ENCODE results near the gene ITPR1. TPM values are rescaled to one million over a fixed set of nuclear protein-coding genes. Genes with fewer than 3 reads are reported as not detected.

The ITPR1 gene
- polyA plus RNA-seq, 1 experiment: 1.4 TPM

GRCh38 chr3:4864503-4864902 is 371.4 kb downstream of the ITPR1 start:
- DNase-seq (ENCODE audit: low read depth): no peak
- no peak for TF ChIP-seq CTCF (IDR thresholded peaks at IDR 0.05; ENCODE audit: insufficient read depth, low read depth, low read length)
- ChIA-PET POLR2A (no interaction called here), CTCF (no interaction called here)
- H3K4me3 ChIP-seq (ENCODE audit: low read depth, low read length): no peak overlapping the region
- no peaks in the 10 kb centered on the region for H3K27me3 ChIP-seq (ENCODE audit: control insufficient read depth, insufficient read depth, low read length)
- no peaks in the 10 kb centered on the region for H3K36me3 ChIP-seq (ENCODE audit: control insufficient read depth, insufficient read depth, low read length)

DNA sequence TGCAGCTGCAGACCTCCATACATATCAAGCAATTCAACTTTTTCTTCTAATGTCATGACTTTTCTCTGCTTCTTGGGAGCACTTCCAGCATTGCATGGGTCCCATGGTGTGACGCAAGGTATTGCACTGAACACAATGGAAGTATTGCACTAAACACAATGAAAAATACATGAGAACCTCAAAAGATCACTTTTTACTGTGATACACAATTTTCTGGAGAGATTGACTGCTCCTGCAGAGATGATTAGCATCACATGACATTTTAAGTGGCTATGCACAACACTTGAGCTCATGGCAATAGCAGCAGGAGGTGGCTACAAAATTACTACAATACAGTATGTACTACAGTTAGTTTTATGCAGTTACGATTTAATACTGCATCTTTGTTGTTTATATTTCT is 372.6 kb downstream of the ITPR1 start:
- no peaks in the 10 kb centered on the region for H3K36me3 ChIP-seq (ENCODE audit: control insufficient read depth, insufficient read depth, low read length)
- POLR2A ChIA-PET: no interaction called here
- no peak for DNase-seq (ENCODE audit: low read depth)
- TF ChIP-seq CTCF (IDR thresholded peaks at IDR 0.05; ENCODE audit: insufficient read depth, low read depth, low read length): no peak
- CTCF ChIA-PET: no interaction called here
- H3K27me3 ChIP-seq (ENCODE audit: control insufficient read depth, insufficient read depth, low read length): no peaks in the 10 kb centered on the region
- no peak overlapping the region for H3K4me3 ChIP-seq (ENCODE audit: low read depth, low read length)

- H3K36me3 ChIP-seq (ENCODE audit: control insufficient read depth, insufficient read depth, low read length): no peaks in the 10 kb centered on the region
- no peak for TF ChIP-seq CTCF (IDR thresholded peaks at IDR 0.05; ENCODE audit: insufficient read depth, low read depth, low read length)
- POLR2A ChIA-PET: no interaction called here
- peak; percentile 34 for DNase-seq (ENCODE audit: low read depth)
- CTCF ChIA-PET: interaction anchor here (0.9 kb wide), 2 partner anchors 13 to 34 kb away, joined by 3 read pairs; no protein-coding TSS in a partner anchor
- no peak overlapping the region for H3K4me3 ChIP-seq (ENCODE audit: low read depth, low read length)
- H3K27me3 ChIP-seq (ENCODE audit: control insufficient read depth, insufficient read depth, low read length): no peaks in the 10 kb centered on the region
These were observed 373.7 kb downstream of the ITPR1 start for GRCh38 chr3:4866866-4867265.

DNA sequence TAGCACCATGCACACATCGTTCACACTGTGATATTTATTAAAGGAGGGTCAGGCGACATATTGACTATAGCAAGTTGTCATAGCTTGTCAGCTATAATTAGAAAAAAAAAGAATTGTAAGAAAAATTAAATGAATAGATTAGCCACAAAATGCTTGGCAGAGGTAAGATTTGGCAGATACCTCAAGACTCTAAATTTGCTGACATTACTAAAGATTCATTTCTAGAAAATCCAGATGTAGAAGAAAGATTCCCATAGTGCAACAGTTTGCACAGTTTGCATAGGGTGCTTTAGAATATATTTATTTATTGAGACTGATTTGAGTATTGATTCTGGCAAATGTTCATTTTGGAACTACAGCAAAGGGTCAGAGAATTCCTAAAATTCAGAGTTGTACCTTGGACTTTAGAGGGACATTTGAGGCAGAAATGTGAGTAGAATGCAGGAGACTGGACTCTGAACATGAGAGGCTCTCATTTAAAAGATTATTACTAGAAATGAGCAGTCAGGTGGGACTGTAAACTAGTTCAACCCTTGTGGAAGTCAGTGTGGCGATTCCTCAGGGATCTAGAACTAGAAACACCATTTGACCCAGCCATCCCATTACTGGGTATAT is 384.1 kb downstream of the ITPR1 start:
- Histone ChIP-seq H3K27me3 (ENCODE audit: control insufficient read depth, insufficient read depth, low read length) (0 out of 2 replicates have a peak, but pooled peaks cover 4% of the 10 kb centered on the region), H3K4me3 (ENCODE audit: low read depth, low read length) (no peak overlapping the region), H3K36me3 (ENCODE audit: control insufficient read depth, insufficient read depth, low read length) (no peaks in the 10 kb centered on the region)
- no peak for DNase-seq (ENCODE audit: low read depth)
- ChIA-PET POLR2A (no interaction called here), CTCF (interaction anchor here (0.7 kb wide), 1 partner anchor 152 kb away, joined by 3 read pairs; no protein-coding TSS in a partner anchor)
- no peak for TF ChIP-seq CTCF (IDR thresholded peaks at IDR 0.05; ENCODE audit: insufficient read depth, low read depth, low read length)

- Histone ChIP-seq H3K36me3 (ENCODE audit: control insufficient read depth, insufficient read depth, low read length) (no peaks in the 10 kb centered on the region), H3K27me3 (ENCODE audit: control insufficient read depth, insufficient read depth, low read length) (no peaks in the 10 kb centered on the region; the same call in 1 of the 2 replicates), H3K4me3 (ENCODE audit: low read depth, low read length) (no peak overlapping the region)
- DNase-seq (ENCODE audit: low read depth): no peak
- ChIA-PET POLR2A (no interaction called here), CTCF (interaction anchor here (0.9 to 1.9 kb wide), 2 partner anchors 10 to 11 kb away, joined by 4 to 6 read pairs; no protein-coding TSS in a partner anchor)
- TF ChIP-seq CTCF (IDR thresholded peaks at IDR 0.05; ENCODE audit: insufficient read depth, low read depth, low read length): no peak
These were observed 387.7 kb downstream of the ITPR1 start for GRCh38 chr3:4880850-4881249.
